Measurements from ENCODE around the gene ACSL4.

DNA sequence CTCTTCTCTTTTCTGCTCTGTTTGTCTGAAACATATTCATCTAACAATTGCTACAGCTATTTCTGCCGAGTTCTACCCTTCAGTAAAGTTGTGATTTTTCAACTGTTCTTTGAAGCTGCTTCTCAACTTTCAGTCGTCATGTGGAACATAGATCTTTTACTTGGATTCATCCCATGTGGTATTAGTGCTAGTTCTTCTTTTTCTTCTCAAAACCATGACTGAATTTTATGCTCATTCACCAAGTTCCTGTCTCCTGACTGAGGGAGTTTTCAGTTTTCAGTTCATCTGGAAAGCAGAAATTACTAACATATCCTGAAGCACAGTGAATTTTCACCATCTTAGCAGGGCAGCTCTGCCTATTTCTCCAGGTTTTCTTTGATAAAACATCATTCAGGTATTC lies 12.1 kb downstream of the ACSL4 start:
- TF ChIP-seq HDGF (IDR thresholded peaks at IDR 0.05; ENCODE audit: borderline replicate concordance) (no peak), BHLHE40 (IDR thresholded peaks at IDR 0.05; ENCODE audit: borderline replicate concordance) (no peak), FOXM1 (IDR thresholded peaks at IDR 0.05; ENCODE audit: borderline replicate concordance) (no peak), TARDBP (IDR thresholded peaks at IDR 0.05) (no peak), ELF4 (IDR thresholded peaks at IDR 0.05) (no peak), SP1 (IDR thresholded peaks at IDR 0.05) (no peak), ZNF384 (IDR thresholded peaks at IDR 0.05) (no peak), FOXA1 (IDR thresholded peaks at IDR 0.05) (no peak), LEF1 (IDR thresholded peaks at IDR 0.05; ENCODE audit: borderline replicate concordance) (no peak), ARNT (IDR thresholded peaks at IDR 0.05) (no peak), SUZ12 (IDR thresholded peaks at IDR 0.05) (no peak)
- TF ChIP-seq, protein P1, sequence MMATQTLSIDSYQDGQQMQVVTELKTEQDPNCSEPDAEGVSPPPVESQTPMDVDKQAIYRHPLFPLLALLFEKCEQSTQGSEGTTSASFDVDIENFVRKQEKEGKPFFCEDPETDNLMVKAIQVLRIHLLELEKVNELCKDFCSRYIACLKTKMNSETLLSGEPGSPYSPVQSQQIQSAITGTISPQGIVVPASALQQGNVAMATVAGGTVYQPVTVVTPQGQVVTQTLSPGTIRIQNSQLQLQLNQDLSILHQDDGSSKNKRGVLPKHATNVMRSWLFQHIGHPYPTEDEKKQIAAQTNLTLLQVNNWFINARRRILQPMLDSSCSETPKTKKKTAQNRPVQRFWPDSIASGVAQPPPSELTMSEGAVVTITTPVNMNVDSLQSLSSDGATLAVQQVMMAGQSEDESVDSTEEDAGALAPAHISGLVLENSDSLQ (IDR thresholded peaks at IDR 0.05) = no peak
